ENCODE measurements around the gene DPH1.
A peak's percentile ranks its signal among the peaks of the same experiment; 100 is the strongest.

Gene DPH1

DNA sequence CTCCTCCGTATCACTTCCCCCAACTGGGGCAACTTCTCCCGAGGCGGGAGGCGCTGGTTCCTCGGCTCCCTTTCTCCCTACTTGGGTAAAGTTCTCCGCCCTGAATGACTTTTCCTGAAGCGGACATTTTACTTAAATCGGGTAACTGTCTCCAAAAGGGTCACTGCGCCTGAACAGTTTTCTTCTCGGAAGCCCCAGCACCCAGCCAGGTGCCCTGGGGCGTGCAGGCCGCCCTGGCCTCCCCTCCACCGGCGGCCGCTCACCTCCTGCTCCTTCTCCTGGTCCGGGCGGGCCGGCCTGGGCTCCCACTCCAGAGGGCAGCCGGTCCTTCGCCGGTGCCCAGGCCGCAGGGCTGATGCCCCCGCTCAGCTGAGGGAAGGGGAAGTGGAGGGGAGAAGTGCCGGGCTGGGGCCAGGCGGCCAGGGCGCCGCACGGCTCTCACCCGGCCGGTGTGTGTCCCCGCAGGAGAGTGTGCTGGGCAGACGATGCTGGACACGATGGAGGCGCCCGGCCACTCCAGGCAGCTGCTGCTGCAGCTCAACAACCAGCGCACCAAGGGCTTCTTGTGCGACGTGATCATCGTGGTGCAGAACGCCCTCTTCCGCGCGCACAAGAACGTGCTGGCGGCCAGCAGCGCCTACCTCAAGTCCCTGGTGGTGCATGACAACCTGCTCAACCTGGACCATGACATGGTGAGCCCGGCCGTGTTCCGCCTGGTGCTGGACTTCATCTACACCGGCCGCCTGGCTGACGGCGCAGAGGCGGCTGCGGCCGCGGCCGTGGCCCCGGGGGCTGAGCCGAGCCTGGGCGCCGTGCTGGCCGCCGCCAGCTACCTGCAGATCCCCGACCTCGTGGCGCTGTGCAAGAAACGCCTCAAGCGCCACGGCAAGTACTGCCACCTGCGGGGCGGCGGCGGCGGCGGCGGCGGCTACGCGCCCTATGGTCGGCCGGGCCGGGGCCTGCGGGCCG, 26.5 kb downstream of the DPH1 start:
- peak overlapping the region; percentile 50 for H3K9ac ChIP-seq (ENCODE audit: insufficient read length, low read depth)
- H3K9me3 ChIP-seq (ENCODE audit: insufficient read depth, low read length): peaks cover 7% of the 10 kb centered on the region; the same call in 1 of the 2 replicates
- H3K36me3 ChIP-seq (ENCODE audit: insufficient read depth, insufficient read length, low read length): peaks cover 18% of the 10 kb centered on the region
- no peak for TF ChIP-seq YY1 (IDR thresholded peaks at IDR 0.05; ENCODE audit: insufficient read depth, insufficient read length)
- TF ChIP-seq ZNF274 (IDR thresholded peaks at IDR 0.05; ENCODE audit: low read depth, low read length): no peak
- TF ChIP-seq SUZ12 (IDR thresholded peaks at IDR 0.05; ENCODE audit: extremely low read depth, insufficient read depth, insufficient read length): no peak
- peaks cover 12% of the 10 kb centered on the region for H3K4me1 ChIP-seq (ENCODE audit: insufficient read depth, insufficient read length)
- no peak for DNase-seq (ENCODE audit: low read depth, low spot score)
- H3K4me3 ChIP-seq (ENCODE audit: insufficient read length, low read depth): peak overlapping the region; percentile 21
- H3K27me3 ChIP-seq (ENCODE audit: insufficient read depth, insufficient read length): peaks cover 55% of the 10 kb centered on the region

DNA sequence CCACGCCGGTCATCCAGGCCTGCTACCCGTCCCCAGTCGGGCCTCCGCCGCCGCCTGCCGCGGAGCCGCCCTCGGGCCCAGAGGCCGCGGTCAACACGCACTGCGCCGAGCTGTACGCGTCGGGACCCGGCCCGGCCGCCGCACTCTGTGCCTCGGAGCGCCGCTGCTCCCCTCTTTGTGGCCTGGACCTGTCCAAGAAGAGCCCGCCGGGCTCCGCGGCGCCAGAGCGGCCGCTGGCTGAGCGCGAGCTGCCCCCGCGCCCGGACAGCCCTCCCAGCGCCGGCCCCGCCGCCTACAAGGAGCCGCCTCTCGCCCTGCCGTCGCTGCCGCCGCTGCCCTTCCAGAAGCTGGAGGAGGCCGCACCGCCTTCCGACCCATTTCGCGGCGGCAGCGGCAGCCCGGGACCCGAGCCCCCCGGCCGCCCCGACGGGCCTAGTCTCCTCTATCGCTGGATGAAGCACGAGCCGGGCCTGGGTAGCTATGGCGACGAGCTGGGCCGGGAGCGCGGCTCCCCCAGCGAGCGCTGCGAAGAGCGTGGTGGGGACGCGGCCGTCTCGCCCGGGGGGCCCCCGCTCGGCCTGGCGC, 27.3 kb downstream of the DPH1 start:
- Histone ChIP-seq H3K27me3 (ENCODE audit: insufficient read depth, insufficient read length) (peaks cover 48% of the 10 kb centered on the region), H3K36me3 (ENCODE audit: insufficient read depth, insufficient read length, low read length) (peaks cover 21% of the 10 kb centered on the region), H3K9me3 (ENCODE audit: insufficient read depth, low read length) (peaks cover 7% of the 10 kb centered on the region; the same call in 1 of the 2 replicates), H3K9ac (ENCODE audit: insufficient read length, low read depth) (no peak overlapping the region), H3K4me1 (ENCODE audit: insufficient read depth, insufficient read length) (peaks cover 10% of the 10 kb centered on the region), H3K4me3 (ENCODE audit: insufficient read length, low read depth) (no peak overlapping the region)
- TF ChIP-seq SUZ12 (IDR thresholded peaks at IDR 0.05; ENCODE audit: extremely low read depth, insufficient read depth, insufficient read length) (no peak), ZNF274 (IDR thresholded peaks at IDR 0.05; ENCODE audit: low read depth, low read length) (no peak)
- no peak for DNase-seq (ENCODE audit: low read depth, low spot score)

DNA sequence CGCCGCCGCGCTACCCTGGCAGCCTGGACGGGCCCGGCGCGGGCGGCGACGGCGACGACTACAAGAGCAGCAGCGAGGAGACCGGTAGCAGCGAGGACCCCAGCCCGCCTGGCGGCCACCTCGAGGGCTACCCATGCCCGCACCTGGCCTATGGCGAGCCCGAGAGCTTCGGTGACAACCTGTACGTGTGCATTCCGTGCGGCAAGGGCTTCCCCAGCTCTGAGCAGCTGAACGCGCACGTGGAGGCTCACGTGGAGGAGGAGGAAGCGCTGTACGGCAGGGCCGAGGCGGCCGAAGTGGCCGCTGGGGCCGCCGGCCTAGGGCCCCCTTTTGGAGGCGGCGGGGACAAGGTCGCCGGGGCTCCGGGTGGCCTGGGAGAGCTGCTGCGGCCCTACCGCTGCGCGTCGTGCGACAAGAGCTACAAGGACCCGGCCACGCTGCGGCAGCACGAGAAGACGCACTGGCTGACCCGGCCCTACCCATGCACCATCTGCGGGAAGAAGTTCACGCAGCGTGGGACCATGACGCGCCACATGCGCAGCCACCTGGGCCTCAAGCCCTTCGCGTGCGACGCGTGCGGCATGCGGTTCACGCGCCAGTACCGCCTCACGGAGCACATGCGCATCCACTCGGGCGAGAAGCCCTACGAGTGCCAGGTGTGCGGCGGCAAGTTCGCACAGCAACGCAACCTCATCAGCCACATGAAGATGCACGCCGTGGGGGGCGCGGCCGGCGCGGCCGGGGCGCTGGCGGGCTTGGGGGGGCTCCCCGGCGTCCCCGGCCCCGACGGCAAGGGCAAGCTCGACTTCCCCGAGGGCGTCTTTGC, 28.0 kb downstream of the DPH1 start:
- Histone ChIP-seq H3K9ac (ENCODE audit: insufficient read length, low read depth) (no peak overlapping the region), H3K36me3 (ENCODE audit: insufficient read depth, insufficient read length, low read length) (peaks cover 21% of the 10 kb centered on the region), H3K9me3 (ENCODE audit: insufficient read depth, low read length) (peaks cover 7% of the 10 kb centered on the region; the same call in 1 of the 2 replicates), H3K4me1 (ENCODE audit: insufficient read depth, insufficient read length) (peaks cover 13% of the 10 kb centered on the region), H3K4me3 (ENCODE audit: insufficient read length, low read depth) (no peak overlapping the region), H3K27me3 (ENCODE audit: insufficient read depth, insufficient read length) (peaks cover 46% of the 10 kb centered on the region)
- TF ChIP-seq ZNF274 (IDR thresholded peaks at IDR 0.05; ENCODE audit: low read depth, low read length) (no peak), SUZ12 (IDR thresholded peaks at IDR 0.05; ENCODE audit: extremely low read depth, insufficient read depth, insufficient read length) (no peak), YY1 (IDR thresholded peaks at IDR 0.05; ENCODE audit: insufficient read depth, insufficient read length) (no peak)
- no peak for DNase-seq (ENCODE audit: low read depth, low spot score)

DNA sequence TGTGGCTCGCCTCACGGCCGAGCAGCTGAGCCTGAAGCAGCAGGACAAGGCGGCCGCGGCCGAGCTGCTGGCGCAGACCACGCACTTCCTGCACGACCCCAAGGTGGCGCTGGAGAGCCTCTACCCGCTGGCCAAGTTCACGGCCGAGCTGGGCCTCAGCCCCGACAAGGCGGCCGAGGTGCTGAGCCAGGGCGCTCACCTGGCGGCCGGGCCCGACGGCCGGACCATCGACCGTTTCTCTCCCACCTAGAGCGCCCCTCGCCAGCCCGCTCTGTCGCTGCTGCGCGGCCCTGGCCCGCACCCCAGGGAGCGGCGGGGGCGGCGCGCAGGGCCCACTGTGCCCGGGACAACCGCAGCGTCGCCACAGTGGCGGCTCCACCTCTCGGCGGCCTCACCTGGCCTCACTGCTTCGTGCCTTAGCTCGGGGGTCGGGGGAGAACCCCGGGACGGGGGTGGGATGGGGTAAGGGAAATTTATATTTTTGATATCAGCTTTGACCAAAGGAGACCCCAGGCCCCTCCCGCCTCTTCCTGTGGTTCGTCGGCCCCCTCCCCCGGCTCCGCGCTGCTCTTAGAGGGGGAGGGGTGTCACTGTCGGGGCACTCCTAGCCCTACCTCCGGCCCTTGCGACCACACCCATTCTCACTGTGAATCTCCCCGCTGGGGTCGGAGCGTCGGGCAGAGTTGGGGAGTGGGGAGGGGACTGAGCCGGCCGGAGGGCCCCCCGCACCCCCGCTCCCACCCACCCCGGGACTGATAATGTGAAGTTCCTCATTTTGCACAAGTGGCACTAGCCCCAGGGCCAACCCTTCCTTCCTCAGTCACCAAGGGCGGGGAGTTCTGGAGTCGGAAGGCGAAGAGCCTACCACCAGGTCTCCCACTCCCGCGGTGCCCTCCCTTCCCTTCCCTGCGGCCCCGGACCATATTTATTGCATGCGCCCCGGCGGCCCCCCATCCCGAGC, 28.9 kb downstream of the DPH1 start:
- peaks cover 21% of the 10 kb centered on the region for H3K36me3 ChIP-seq (ENCODE audit: insufficient read depth, insufficient read length, low read length)
- H3K9me3 ChIP-seq (ENCODE audit: insufficient read depth, low read length): peaks cover 7% of the 10 kb centered on the region; the same call in 1 of the 2 replicates
- peaks cover 17% of the 10 kb centered on the region for H3K4me1 ChIP-seq (ENCODE audit: insufficient read depth, insufficient read length)
- no peak for TF ChIP-seq SUZ12 (IDR thresholded peaks at IDR 0.05; ENCODE audit: extremely low read depth, insufficient read depth, insufficient read length)
- TF ChIP-seq YY1 (IDR thresholded peaks at IDR 0.05; ENCODE audit: insufficient read depth, insufficient read length): no peak
- TF ChIP-seq ZNF274 (IDR thresholded peaks at IDR 0.05; ENCODE audit: low read depth, low read length): no peak
- DNase-seq (ENCODE audit: low read depth, low spot score): no peak
- peaks cover 37% of the 10 kb centered on the region for H3K27me3 ChIP-seq (ENCODE audit: insufficient read depth, insufficient read length)
- no peak overlapping the region for H3K9ac ChIP-seq (ENCODE audit: insufficient read length, low read depth)
- H3K4me3 ChIP-seq (ENCODE audit: insufficient read length, low read depth): no peak overlapping the region

DNA sequence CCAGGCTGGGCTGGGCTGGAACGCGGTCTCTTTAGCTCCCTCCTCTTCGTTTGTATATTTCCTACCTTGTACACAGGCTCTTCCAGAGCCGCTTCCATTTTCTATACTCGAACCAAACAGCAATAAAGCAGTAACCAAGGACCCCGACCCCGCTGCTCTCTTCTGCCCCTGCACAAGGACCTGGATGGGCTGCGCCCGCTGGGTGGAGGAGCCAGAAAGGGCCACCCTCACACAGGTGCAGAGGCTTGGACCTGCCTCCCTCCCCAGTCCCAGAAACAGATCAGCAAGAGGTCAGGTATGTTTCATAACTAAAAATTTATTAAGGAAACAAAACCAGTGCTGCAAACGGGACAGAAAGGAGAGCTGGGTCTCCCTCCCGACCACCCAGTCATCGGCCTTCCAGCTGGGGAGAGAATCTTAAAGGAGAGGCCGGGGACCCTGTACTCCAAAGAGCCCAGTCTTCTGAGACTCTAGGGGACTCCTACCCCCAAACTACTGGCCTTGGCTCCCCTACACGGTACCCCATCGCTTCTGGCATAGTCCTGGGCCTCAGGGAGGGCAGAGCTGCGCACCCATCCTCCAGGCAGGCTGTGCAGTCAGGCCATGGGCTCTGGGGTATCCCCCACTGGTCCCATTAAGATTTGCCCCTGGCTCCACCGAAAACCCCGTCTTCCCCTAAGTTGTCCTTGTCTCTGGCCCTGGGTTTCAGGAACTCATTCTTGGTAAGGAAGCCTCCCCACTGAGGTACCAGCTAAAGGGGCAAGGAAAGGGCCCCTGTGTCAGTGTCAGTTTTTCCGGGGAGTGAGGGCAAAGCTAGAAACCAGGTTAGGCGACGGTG, 29.8 kb downstream of the DPH1 start:
- peaks cover 22% of the 10 kb centered on the region for H3K36me3 ChIP-seq (ENCODE audit: insufficient read depth, insufficient read length, low read length)
- peaks cover 28% of the 10 kb centered on the region for H3K27me3 ChIP-seq (ENCODE audit: insufficient read depth, insufficient read length)
- H3K4me3 ChIP-seq (ENCODE audit: insufficient read length, low read depth): no peak overlapping the region
- H3K4me1 ChIP-seq (ENCODE audit: insufficient read depth, insufficient read length): peaks cover 22% of the 10 kb centered on the region
- TF ChIP-seq YY1 (IDR thresholded peaks at IDR 0.05; ENCODE audit: insufficient read depth, insufficient read length) (no peak), ZNF274 (IDR thresholded peaks at IDR 0.05; ENCODE audit: low read depth, low read length) (no peak), SUZ12 (IDR thresholded peaks at IDR 0.05; ENCODE audit: extremely low read depth, insufficient read depth, insufficient read length) (no peak)
- H3K9ac ChIP-seq (ENCODE audit: insufficient read length, low read depth): no peak overlapping the region
- no peak for DNase-seq (ENCODE audit: low read depth, low spot score)
- H3K9me3 ChIP-seq (ENCODE audit: insufficient read depth, low read length): peaks cover 7% of the 10 kb centered on the region; the same call in 1 of the 2 replicates
